Activated CD4-positive, alpha-beta memory T cell treated with anti-CD3 and anti-CD28 coated beads, Interleukin-2, amount 10 ng/mL, durations not matched to agents 7 days and 5 days (primary cell): ENCODE measurements around the gene PHLDB1. TPM values are rescaled to one million over a fixed set of nuclear protein-coding genes. Genes with fewer than 3 reads are reported as not detected.

Experiments
- CTCF ChIA-PET: fragments of 350-600 bp; sonication (Branson Sonifier 250); formaldehyde crosslinking; loops from one replicate; lab custom pipeline; 2021; ENCODE audit warnings: antibody characterized with exemption, inconsistent platforms; lab: Charles Lee
- POLR2A ChIA-PET: fragments of 350-600 bp; sonication (Branson Sonifier 250); formaldehyde crosslinking; loops from one replicate; lab custom pipeline; 2021; ENCODE audit warnings: antibody characterized with exemption; lab: Charles Lee
- DNase-seq: peaks from one replicate; pipeline ENCODE4 v3.0.0-alpha.2; 2020
- H3K27ac Mint-ChIP-seq: one replicate; pipeline ENCODE4 v1.8.0; 2021; ENCODE audit warnings: mild to moderate bottlenecking, mixed read lengths
- H3K27me3 Mint-ChIP-seq: one replicate; pipeline ENCODE4 v1.8.0; 2021; ENCODE audit warnings: mixed read lengths
- H3K36me3 Mint-ChIP-seq: one replicate; pipeline ENCODE4 v1.8.0; 2021; ENCODE audit warnings: low read depth, mixed read lengths
- H3K4me1 Mint-ChIP-seq: one replicate; pipeline ENCODE4 v1.8.0; 2021; ENCODE audit warnings: mixed read lengths
- H3K4me3 Mint-ChIP-seq: one replicate; pipeline ENCODE4 v1.8.0; 2021; ENCODE audit warnings: mild to moderate bottlenecking, mixed read lengths
- H3K9me3 Mint-ChIP-seq: one replicate; pipeline ENCODE4 v1.8.0; 2021; ENCODE audit warnings: mixed read lengths
- total RNA-seq, 2 experiments: library from RNA; stranded (reverse); gene quantifications; one replicate each; pipeline ENCODE4 v1.2.3, GENCODE V29; 2021

Gene PHLDB1
- total RNA-seq, 2 experiments from 2014 or later: 0.53 to 0.63 TPM

DNA sequence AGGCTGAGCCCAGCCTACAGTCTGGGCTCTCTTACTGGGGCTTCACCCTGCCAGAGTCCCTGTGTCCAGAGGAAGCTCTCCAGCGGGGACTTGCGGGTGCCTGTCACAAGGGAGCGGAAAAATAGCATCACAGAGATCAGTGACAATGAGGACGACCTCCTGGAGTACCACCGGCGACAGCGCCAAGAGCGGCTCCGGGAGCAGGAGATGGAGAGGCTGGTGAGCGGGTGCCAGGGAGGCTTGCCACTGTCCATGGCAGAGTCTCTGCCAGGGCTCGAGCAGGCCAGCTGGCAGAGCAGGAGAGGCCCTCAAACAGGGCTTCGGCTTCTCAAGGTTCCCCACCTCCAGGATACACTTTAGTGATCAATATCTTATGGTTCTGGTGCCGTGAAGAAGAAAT is 21.0 kb downstream of the PHLDB1 start:
- Mint-ChIP-seq H3K27me3 (peaks cover 3% of the 10 kb centered on the region), H3K4me1 (no peaks in the 10 kb centered on the region), H3K27ac (no peak overlapping the region), H3K9me3 (no peaks in the 10 kb centered on the region), H3K4me3 (no peak overlapping the region), H3K36me3 (no peaks in the 10 kb centered on the region)
- POLR2A ChIA-PET: no interaction called here
- no peak for DNase-seq
- CTCF ChIA-PET: no interaction called here

DNA sequence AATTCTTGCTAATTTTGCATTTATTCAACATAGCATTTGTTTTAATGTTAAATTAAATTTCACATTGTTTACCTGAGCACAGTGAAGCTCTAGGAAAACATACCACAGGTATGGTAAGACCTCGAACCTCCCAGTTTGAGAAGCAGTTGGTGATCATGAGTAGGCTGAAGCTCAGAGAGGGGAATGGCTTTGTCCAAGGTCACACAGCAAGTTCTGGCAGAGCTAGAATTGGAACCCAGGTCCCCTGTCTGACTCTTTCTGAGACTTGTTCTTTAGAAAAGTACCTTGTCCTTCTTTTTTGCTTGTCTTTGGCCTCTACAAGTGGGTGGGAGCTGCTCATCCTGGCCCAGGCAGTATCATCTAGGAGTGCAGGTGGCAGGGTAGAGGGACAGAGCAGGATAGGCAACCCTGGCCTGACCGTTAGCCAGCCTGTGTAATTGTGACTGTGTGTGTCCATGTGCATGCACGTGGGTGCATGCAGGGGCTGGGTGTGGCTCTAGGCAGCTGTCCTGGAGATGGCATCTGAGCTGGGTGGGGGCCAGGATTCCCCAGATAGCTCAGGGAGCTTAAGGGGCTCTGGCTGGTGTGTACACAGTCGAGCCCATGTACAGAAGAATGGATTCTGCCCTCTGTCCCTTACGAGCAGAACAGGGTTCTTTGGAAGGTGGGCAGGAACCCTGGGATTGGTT is 21.6 kb downstream of the PHLDB1 start:
- Mint-ChIP-seq H3K4me1 (no peaks in the 10 kb centered on the region), H3K27ac (no peak overlapping the region), H3K27me3 (peaks cover 3% of the 10 kb centered on the region), H3K9me3 (no peaks in the 10 kb centered on the region), H3K4me3 (no peak overlapping the region), H3K36me3 (no peaks in the 10 kb centered on the region)
- ChIA-PET CTCF (interaction anchor here (1.0 kb wide), 1 partner anchor 19 kb away, joined by 3 read pairs; no protein-coding TSS in a partner anchor), POLR2A (no interaction called here)
- DNase-seq: no peak

DNA sequence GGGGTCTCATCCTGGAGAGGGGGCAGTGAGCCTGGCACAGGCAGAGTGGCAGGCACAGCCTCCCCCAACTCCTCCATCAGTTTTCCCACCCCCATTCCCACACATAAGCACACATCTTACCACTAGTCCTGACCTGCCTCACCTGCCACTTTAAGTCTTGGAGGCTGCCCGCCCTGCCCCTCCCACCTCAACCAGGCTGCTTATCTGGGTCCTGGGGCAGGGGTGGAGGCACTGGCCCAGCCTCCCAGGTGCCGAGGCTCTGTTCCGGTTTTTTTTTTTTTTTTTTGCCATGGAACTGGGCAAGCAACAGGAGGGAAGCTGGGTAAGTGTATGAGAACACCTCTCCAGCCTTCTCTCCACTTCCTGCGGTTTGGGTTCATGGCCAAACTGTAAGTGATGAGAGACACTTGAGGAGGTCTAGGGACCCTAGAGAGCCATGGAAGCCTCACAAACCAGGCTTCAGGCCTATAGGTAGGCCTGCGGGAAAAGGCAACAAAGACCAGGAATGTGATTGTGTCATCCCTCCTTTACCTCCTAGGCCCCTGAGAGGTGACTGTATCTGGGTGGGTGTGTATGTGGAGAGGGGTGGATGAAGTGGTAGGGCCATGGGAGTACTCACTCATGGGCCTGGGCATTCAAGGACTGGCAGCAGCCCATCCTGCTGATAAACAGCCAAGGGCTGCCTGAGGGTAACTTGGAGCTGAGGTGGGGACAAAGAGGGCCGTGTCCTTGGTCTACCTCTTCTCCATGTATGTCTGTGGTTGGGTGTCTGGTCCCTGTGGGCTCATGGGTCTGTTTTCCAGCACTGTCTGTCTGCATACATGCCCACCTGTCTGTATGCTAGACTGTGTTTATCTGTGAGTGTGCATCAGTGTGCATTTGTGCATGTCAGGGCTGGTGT is 22.6 kb downstream of the PHLDB1 start:
- H3K4me3 Mint-ChIP-seq: no peak overlapping the region
- H3K36me3 Mint-ChIP-seq: no peaks in the 10 kb centered on the region
- H3K4me1 Mint-ChIP-seq: no peaks in the 10 kb centered on the region
- no peak overlapping the region for H3K27ac Mint-ChIP-seq
- POLR2A ChIA-PET: no interaction called here
- DNase-seq: no peak
- no peaks in the 10 kb centered on the region for H3K9me3 Mint-ChIP-seq
- H3K27me3 Mint-ChIP-seq: no peaks in the 10 kb centered on the region
- CTCF ChIA-PET: interaction anchor here (1.0 kb wide), 1 partner anchor 20 kb away, joined by 3 read pairs; no protein-coding TSS in a partner anchor

DNA sequence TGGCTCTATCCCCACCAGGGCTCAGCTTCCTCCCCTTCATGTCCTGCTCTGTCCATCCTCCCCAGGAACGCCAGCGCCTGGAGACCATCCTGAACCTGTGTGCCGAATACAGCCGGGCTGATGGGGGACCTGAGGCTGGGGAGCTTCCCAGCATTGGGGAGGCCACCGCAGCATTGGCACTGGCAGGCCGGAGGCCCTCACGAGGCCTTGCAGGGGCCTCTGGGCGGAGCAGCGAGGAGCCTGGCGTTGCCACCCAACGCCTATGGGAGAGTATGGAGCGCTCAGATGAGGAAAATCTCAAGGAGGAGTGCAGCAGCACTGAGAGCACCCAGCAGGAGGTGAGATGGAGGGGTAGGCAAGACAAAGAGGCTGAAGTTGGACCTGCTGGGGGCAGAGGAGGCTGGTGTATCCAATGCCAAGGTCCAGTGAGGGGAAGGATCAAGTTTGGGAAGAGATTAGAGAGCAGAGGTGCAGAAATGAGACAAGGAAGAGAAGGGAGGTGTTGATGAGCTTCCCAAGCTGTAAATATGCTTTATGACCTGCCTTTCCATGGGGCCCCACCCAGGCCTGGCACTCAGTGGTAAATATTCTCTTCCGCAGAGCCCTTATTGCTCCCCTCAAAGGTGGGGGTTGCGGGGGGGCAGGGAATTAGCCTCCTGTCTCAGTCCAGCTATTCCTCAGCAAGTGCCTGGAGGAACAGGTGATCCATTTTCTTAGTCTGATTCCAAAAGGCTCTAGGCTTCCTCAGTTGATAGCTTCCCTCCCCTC is 23.9 kb downstream of the PHLDB1 start:
- ChIA-PET POLR2A (no interaction called here), CTCF (interaction anchor here (1.1 kb wide), 1 partner anchor 19 kb away, joined by 3 read pairs; no protein-coding TSS in a partner anchor)
- H3K9me3 Mint-ChIP-seq: no peaks in the 10 kb centered on the region
- H3K36me3 Mint-ChIP-seq: no peaks in the 10 kb centered on the region
- no peak overlapping the region for H3K4me3 Mint-ChIP-seq
- H3K27ac Mint-ChIP-seq: no peak overlapping the region
- H3K27me3 Mint-ChIP-seq: peaks cover 2% of the 10 kb centered on the region
- H3K4me1 Mint-ChIP-seq: no peaks in the 10 kb centered on the region
- DNase-seq: no peak

DNA sequence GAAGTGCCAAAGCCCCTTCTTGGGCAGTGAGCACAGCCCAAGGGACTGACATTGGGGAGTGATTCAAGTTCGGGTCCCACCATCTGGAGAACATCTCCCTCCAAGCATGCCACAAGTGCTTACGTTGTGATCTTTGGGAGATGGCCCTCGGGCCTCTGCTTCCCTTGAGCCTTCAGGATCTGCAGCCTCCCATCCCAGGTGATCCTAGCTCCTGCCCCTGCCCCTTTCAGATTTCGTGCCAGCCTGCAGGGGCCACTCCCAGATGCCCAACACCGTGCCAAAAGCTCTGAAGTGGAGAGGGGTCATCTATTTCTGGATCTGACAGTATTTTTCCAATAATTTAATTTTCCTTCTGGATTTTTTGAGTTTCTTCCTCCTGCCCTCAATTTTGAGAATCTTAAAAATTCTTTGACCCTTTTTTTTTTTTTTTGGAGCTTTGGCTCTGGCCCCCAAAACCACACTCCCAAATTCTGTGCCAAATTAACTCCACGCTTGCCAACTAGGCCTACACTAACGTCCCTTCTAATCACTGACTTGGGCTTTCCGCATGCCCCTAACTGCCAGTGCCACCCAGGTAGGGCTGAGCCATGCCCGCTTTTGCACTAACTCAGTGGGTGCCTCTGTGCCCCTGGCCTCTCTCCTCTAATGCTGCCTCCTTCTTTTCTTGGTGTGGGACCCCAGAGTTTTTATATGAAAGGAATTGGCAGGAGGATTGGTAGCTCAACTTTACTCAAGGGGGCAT is 25.3 kb downstream of the PHLDB1 start:
- ChIA-PET CTCF (interaction anchor here (0.8 kb wide), 1 partner anchor 27 kb away, joined by 3 read pairs; no protein-coding TSS in a partner anchor), POLR2A (no interaction called here)
- no peaks in the 10 kb centered on the region for H3K36me3 Mint-ChIP-seq
- no peak for DNase-seq
- peaks cover 2% of the 10 kb centered on the region for H3K27me3 Mint-ChIP-seq
- H3K4me3 Mint-ChIP-seq: no peak overlapping the region
- H3K4me1 Mint-ChIP-seq: no peaks in the 10 kb centered on the region
- H3K9me3 Mint-ChIP-seq: no peaks in the 10 kb centered on the region
- no peak overlapping the region for H3K27ac Mint-ChIP-seq

DNA sequence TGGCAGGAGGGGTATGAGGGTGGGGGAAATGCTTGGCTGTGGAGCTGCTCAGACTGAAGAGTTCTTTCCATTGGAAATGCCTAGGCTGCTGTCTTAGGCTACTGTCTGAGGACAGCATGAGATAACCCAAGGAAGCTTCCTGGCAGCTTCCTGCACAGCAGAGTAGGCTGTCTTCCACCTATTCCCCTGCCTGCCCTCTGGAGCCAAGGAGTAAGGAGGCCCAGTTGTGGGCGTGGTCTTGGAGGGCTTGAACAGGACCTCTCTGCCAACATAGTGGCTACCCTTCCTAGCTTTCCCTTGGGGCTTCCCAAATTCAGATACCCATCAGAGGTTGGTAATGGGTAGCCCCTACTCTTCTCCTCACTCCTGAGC is 25.9 kb downstream of the PHLDB1 start:
- Mint-ChIP-seq H3K36me3 (no peaks in the 10 kb centered on the region), H3K4me3 (no peak overlapping the region)

DNA sequence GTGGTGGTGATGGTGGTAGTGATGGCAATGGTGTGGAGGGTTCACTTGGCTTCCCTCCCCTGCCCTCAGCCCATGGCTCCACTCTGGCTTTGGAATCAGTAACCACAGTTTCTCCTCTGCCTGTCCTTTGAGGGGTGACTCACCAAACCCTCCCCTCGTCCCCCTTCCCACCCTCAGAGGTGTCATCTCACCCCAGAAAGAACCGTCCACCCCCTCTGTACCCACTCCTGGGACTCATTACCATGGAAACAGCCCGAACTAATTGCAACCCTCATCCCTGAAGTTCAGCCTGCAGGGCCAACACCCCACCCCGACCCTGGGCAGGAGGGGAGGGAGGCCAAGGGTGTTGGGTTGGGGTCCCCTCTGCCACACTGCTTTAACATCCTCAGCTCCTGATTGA is 26.6 kb downstream of the PHLDB1 start:
- peaks cover 2% of the 10 kb centered on the region for H3K27me3 Mint-ChIP-seq
- ChIA-PET POLR2A (no interaction called here), CTCF (no interaction called here)
- no peaks in the 10 kb centered on the region for H3K4me1 Mint-ChIP-seq
- no peak overlapping the region for H3K27ac Mint-ChIP-seq
- H3K9me3 Mint-ChIP-seq: no peaks in the 10 kb centered on the region
- H3K36me3 Mint-ChIP-seq: no peaks in the 10 kb centered on the region
- H3K4me3 Mint-ChIP-seq: no peak overlapping the region
- no peak for DNase-seq

More for the DNA sequence above, 25.9 kb downstream of the PHLDB1 start:
- H3K9me3 Mint-ChIP-seq: no peaks in the 10 kb centered on the region
- POLR2A ChIA-PET: no interaction called here
- no peak for DNase-seq
- CTCF ChIA-PET: interaction anchor here (0.8 kb wide), 1 partner anchor 26 kb away, joined by 3 read pairs; no protein-coding TSS in a partner anchor
- H3K27ac Mint-ChIP-seq: no peak overlapping the region
- H3K4me1 Mint-ChIP-seq: no peaks in the 10 kb centered on the region
- H3K27me3 Mint-ChIP-seq: peaks cover 2% of the 10 kb centered on the region

DNA sequence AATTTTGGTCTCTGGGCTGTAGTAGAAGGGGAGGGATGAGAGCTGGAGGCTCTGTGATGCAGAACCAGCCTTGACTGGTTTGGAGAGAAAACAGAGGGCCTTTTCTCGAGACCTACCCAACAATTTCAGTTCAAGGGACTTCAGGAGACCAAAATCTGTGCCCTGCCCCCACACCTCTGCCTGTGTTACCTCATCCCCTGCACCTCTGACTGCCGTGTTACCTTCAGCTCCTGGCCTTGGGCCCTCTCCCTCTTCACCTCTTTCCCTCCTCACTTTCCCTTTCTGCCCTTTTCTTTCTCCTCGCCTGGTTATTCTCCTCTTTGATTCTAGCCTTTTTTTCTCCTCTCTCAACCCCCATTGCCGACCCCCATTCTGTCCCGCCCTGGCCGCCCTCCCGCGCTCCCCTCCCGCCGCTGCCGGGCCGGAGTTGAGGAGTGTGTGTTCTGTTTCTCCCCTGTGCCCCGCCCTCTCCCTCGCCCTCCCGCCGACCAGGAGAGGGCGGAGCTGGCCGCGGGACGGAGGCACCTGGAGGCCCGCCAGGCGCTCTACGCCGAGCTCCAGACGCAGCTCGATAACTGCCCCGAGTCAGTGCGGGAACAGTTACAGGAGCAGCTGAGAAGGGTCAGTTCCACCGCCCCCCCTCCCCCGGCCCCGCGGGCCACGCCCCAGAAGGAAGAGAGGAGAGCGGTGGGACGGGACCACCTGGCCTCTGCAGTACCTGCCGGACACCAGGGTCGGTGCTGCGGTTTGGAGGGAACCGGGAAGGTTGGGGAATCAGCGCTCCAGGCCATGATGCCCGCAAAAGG is 27.2 kb downstream of the PHLDB1 start:
- Mint-ChIP-seq H3K36me3 (no peaks in the 10 kb centered on the region), H3K27me3 (peaks cover 2% of the 10 kb centered on the region), H3K4me1 (no peaks in the 10 kb centered on the region), H3K4me3 (no peak overlapping the region), H3K9me3 (no peaks in the 10 kb centered on the region), H3K27ac (no peak overlapping the region)
- DNase-seq: no peak
- POLR2A ChIA-PET: no interaction called here
- CTCF ChIA-PET: interaction anchor here (1.1 to 1.4 kb wide), 2 partner anchors 55 to 463 kb away, joined by 3 to 4 read pairs; no protein-coding TSS in a partner anchor

DNA sequence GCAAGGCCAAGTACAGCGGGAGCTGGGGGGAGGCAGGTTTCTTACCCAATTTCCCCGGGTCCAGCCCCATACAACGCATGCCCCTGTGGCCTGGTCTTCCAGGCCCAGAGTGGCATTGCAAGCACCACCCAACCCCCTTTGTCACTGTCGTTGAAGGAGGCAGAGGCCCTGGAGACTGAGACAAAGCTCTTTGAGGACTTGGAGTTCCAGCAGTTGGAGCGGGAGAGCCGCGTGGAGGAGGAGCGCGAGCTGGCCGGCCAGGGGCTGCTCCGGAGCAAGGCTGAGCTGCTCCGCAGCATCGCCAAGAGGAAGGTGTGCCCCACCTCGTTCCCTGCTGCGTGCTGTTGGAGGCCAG is 27.8 kb downstream of the PHLDB1 start:
- Mint-ChIP-seq H3K4me1 (no peaks in the 10 kb centered on the region), H3K27ac (no peak overlapping the region), H3K36me3 (no peaks in the 10 kb centered on the region), H3K4me3 (no peak overlapping the region), H3K9me3 (no peaks in the 10 kb centered on the region), H3K27me3 (peaks cover 2% of the 10 kb centered on the region)
- POLR2A ChIA-PET: no interaction called here
- CTCF ChIA-PET: interaction anchor here (1.1 to 1.4 kb wide), 2 partner anchors 54 to 463 kb away, joined by 3 to 4 read pairs; no protein-coding TSS in a partner anchor
- no peak for DNase-seq

DNA sequence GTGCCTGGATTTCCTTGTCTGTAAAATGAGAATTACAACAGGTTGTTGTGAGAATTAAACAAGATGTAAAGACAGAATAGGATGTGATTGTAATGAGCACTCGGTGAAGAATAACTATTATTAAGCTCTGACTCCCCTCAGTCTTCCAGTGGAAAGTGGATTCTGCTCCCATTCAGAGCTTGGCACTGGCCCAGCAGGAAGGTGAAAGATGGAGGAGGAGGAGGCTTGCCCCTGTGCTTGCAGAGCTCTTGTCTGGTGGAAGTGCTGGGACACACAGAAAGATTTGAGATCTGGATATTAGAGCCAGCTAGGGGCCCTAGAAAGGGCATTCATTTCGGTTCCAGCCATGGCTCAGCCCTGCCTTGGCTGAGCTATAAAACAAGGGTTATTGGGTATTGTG is 28.2 kb downstream of the PHLDB1 start:
- peaks cover 2% of the 10 kb centered on the region for H3K27me3 Mint-ChIP-seq
- POLR2A ChIA-PET: no interaction called here
- CTCF ChIA-PET: interaction anchor here (1.1 to 1.9 kb wide), 4 partner anchors 16 to 464 kb away, joined by 3 to 8 read pairs (median 4); no protein-coding TSS in a partner anchor
- no peak overlapping the region for H3K27ac Mint-ChIP-seq
- H3K9me3 Mint-ChIP-seq: no peaks in the 10 kb centered on the region
- H3K36me3 Mint-ChIP-seq: no peaks in the 10 kb centered on the region
- no peak overlapping the region for H3K4me3 Mint-ChIP-seq
- H3K4me1 Mint-ChIP-seq: no peaks in the 10 kb centered on the region
- DNase-seq: no peak

DNA sequence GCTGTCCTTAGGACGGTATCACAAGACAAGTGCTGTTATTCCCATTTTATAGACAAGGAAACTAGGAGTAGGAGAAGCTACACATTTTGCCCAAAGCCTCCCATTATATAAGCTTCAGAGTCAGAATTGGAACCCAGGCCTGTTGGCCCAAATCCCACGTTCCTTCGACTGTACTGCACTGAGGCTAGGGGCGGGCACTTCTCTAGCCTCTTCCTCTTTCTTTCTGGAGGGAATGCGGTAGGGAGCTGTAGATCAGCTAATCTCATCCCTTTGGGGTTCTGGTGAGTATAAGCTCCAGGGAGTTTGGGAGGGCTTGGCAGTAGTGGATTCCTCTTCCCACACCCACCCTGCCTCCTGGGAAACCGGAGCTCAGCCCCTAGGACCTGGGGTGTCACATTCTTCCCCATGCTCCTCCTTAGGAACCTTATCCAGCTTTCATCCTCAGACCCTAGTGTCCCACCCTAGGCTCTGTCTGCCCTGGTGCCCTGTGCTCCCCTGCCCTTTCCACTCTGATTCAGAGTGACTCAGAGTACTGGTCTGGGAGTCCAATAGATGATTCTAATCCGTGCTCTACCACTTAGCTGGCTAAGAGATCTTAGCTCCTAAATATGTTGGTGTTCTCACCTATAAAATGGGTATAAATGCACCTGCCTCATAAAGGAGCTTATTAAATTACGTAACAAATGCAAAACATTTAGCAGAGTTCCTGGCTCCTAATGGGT is 29.3 kb downstream of the PHLDB1 start:
- H3K9me3 Mint-ChIP-seq: no peaks in the 10 kb centered on the region
- H3K4me3 Mint-ChIP-seq: no peak overlapping the region
- CTCF ChIA-PET: interaction anchor here (0.6 to 1.9 kb wide), 3 partner anchors 17 to 1345 kb away, joined by 3 to 8 read pairs (median 3); partner anchors contain the start of gene BACE1-AS
- POLR2A ChIA-PET: interaction anchor here (0.5 kb wide), 1 partner anchor 366 kb away, joined by 3 read pairs; no protein-coding TSS in a partner anchor
- H3K27ac Mint-ChIP-seq: no peak overlapping the region
- H3K4me1 Mint-ChIP-seq: no peaks in the 10 kb centered on the region
- no peaks in the 10 kb centered on the region for H3K36me3 Mint-ChIP-seq
- no peak for DNase-seq
- H3K27me3 Mint-ChIP-seq: peaks cover 2% of the 10 kb centered on the region
